ENCODE data around the gene ACAA1. TPM values are rescaled to one million over a fixed set of nuclear protein-coding genes. Genes with fewer than 3 reads are reported as not detected.

ACAA1 gene
- total and polyA plus RNA-seq, 9 donors, result 27.1 to 50.4 (median 42.7) TPM

DNA sequence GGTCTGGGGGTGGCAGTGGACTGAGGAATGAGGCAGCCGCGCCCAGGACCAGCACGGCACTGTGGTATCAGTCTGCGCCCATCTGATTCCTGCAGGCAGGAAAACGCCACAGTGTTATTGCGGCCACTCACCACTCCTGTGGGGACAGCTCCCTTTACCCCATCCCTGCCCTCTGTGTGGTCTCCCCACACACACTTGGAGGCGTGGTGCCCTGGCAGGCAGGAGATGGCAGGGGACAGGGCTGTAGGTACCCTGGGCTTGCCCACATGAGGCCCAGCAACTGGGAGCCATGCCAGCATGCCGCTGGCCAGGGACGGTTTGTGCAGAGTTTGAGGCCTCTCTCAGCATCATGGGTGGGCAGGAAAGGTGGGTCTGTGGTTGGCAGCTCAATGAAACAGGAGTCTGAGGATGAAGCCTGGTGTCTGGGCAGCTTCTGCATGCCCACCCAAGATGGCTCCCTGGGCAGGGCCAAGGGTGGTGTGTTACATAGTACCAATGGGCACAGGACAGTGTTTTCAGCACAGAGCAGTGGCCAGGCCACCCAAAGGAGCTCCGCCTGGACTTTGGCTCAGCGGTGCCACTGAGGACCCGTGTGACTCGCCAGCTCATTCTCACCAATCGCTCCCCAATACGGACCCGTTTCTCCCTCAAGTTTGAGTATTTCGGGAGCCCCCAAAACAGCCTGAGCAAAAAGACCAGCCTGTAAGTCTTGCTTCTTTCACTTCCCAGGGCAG lies 27.2 kb downstream of the ACAA1 start:
- TF ChIP-seq EP300 (IDR thresholded peaks at IDR 0.05) (no peak), POLR2A (IDR thresholded peaks at IDR 0.05) (no peak)
- TF ChIP-seq, protein P1, sequence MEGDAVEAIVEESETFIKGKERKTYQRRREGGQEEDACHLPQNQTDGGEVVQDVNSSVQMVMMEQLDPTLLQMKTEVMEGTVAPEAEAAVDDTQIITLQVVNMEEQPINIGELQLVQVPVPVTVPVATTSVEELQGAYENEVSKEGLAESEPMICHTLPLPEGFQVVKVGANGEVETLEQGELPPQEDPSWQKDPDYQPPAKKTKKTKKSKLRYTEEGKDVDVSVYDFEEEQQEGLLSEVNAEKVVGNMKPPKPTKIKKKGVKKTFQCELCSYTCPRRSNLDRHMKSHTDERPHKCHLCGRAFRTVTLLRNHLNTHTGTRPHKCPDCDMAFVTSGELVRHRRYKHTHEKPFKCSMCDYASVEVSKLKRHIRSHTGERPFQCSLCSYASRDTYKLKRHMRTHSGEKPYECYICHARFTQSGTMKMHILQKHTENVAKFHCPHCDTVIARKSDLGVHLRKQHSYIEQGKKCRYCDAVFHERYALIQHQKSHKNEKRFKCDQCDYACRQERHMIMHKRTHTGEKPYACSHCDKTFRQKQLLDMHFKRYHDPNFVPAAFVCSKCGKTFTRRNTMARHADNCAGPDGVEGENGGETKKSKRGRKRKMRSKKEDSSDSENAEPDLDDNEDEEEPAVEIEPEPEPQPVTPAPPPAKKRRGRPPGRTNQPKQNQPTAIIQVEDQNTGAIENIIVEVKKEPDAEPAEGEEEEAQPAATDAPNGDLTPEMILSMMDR (IDR thresholded peaks at IDR 0.05), result no peak
- Histone ChIP-seq H3K4me1 (ENCODE audit: insufficient read depth) (no peaks in the 10 kb centered on the region), H3K27ac (no peak overlapping the region), H3K36me3 (no peaks in the 10 kb centered on the region), H3K9me3 (no peaks in the 10 kb centered on the region), H3K4me3 (no peak overlapping the region), H3K27me3 (no peaks in the 10 kb centered on the region)
- 89 to 94% (median 94%) methylated on average over 17 of the region's 17 CpGs for WGBS, 3 donors
- intact Hi-C loops (cut with DNase I), result loop anchor here in 2 of 4 donors (10.0 kb wide), 2 partner anchors 235 to 365 kb away; partner anchors contain the start of gene XYLB (in 1 of the 2)
- no peak for DNase-seq

DNA sequence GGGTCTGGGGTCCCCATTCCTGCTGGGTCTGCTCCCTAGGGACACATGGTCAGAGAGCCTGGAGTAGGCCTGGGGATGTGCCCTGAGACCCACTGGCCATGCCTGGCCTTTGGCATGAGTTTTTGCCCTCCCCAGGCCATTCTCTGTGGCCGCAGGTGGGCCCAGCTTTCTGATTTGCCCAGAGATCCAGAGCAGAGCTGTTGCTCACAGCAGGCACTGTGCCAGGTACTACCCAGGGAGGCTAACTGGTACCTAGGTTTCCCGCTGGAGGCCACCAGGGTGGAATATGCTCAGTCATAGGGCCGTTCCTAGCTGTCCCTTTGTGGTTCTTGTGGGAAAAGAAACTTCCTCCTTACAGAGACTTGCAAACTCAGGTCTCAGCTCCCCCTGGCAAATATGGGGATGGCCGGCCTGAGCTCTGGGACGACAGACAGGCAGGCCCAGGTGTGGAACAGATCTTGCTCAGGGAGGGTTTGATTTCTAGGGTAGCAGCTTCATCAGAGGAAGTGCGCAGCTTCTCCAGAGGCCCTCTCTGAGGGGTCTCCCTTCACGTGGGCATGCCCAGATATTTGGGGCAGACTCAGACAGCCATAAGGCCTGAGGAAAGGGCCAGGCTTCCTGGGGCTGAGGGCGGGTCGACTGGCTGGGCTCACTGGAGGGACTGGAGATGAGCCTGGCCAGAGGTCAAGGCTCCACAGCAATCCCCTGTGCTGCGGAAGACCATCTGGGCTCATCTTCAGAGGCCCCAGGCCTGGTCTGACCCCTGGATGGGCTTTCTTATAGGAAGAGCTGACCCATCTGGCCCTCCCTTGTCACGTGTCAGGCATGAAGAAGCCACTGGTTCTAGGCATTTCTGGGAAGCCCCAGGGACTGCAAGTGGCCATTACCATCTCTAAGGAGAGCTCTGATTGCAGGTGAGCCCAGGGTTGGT lies 28.0 kb downstream of the ACAA1 start:
- no peak overlapping the region for H3K27ac ChIP-seq
- no peak for DNase-seq
- H3K9me3 ChIP-seq, result no peaks in the 10 kb centered on the region
- no peaks in the 10 kb centered on the region for H3K36me3 ChIP-seq
- H3K4me3 ChIP-seq, result no peak overlapping the region
- TF ChIP-seq, protein P1 (IDR thresholded peaks at IDR 0.05), result no peak
- TF ChIP-seq EP300 (IDR thresholded peaks at IDR 0.05) (no peak), POLR2A (IDR thresholded peaks at IDR 0.05) (no peak)
- H3K27me3 ChIP-seq, result no peaks in the 10 kb centered on the region
- intact Hi-C loops (cut with DNase I), result no loop called here
- H3K4me1 ChIP-seq (ENCODE audit: insufficient read depth), result no peaks in the 10 kb centered on the region
- 83 to 86% (median 86%) methylated on average over 11 of the region's 11 CpGs for WGBS, 3 donors

DNA sequence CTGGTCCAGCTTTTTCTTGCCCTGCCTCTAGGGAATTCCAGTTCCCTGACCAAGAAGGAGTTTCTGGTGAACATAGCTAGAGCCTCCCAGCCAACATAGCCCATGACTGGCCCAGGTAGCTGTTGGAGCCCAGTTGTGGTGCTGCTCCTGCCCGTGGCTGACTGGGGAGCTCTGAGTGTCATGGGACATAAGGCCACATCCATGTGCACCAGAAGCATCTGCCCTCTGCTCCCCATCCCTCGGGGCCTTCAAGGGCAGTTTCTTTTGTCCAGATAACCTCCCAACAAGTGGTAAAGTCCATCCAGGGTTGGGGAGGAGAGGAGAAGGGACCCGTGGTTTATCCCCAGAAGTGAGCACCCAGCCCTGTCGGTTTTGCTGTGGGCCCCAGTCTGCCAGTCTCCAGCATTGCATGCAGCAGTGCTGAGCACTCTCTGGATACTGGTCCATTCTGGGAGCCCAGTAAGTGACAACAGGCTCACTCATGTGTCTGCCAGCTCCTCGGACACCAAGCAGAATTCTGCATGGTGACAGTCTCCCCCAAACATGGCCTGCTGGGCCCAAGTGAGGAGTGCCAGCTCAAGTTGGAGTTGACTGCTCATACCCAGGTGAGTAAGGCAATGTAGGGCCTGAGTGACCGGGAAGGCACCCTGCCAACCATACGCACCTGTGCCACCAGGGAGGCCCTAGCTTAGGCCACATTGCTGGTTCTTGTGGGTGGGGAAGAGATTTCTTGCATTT lies 28.8 kb downstream of the ACAA1 start:
- intact Hi-C loops (cut with DNase I), result no loop called here
- no peak for TF ChIP-seq POLR2A (IDR thresholded peaks at IDR 0.05)
- no peak for TF ChIP-seq EP300 (IDR thresholded peaks at IDR 0.05)
- TF ChIP-seq, protein P1 (IDR thresholded peaks at IDR 0.05), result no peak

DNA sequence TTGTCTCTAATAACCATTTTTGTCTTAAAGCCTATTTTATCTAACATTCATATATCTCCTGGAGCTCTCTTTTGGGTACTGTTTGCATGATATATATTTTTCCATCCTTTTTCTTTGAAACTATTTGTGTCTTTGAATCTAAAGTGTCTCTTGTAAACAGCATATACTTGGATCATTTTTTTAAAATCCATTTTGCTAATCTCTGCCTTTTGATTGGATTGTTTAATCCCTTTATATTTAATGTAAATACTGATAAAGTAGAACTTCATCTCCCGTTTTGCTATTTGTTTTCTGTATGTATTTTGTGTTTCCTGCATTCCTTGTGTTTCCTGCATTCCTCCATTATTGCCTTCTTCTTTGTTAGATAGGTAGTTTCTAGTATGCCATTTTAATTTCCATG lies 31.4 kb downstream of the ACAA1 start:
- TF ChIP-seq EP300 (IDR thresholded peaks at IDR 0.05), result no peak
- no peak for TF ChIP-seq POLR2A (IDR thresholded peaks at IDR 0.05)
- TF ChIP-seq, protein P1 (IDR thresholded peaks at IDR 0.05), result no peak
- WGBS, 3 donors, result 34 to 58% (median 46%) methylated on average over 1 of the region's 1 CpG
- Histone ChIP-seq H3K9me3 (no peaks in the 10 kb centered on the region), H3K4me1 (ENCODE audit: insufficient read depth) (no peaks in the 10 kb centered on the region), H3K36me3 (no peaks in the 10 kb centered on the region), H3K27me3 (no peaks in the 10 kb centered on the region), H3K27ac (no peak overlapping the region), H3K4me3 (no peak overlapping the region)
- intact Hi-C loops (cut with DNase I), result no loop called here
- DNase-seq, result no peak

More for the DNA sequence above, 28.8 kb downstream of the ACAA1 start:
- no peaks in the 10 kb centered on the region for H3K4me1 ChIP-seq (ENCODE audit: insufficient read depth)
- no peaks in the 10 kb centered on the region for H3K36me3 ChIP-seq
- no peaks in the 10 kb centered on the region for H3K9me3 ChIP-seq
- no peaks in the 10 kb centered on the region for H3K27me3 ChIP-seq
- H3K27ac ChIP-seq, result no peak overlapping the region
- 84 to 94% (median 87%) methylated on average over 7 of the region's 7 CpGs for WGBS, 3 donors
- no peak for DNase-seq
- no peak overlapping the region for H3K4me3 ChIP-seq

All from ovary (tissue), 9 donors.